ENCODE results near the gene CBX1.

Gene CBX1

GRCh38 chr17:48024149-48025039 is 76.9 kb downstream of the CBX1 start:
- no peak for DNase-seq

DNA sequence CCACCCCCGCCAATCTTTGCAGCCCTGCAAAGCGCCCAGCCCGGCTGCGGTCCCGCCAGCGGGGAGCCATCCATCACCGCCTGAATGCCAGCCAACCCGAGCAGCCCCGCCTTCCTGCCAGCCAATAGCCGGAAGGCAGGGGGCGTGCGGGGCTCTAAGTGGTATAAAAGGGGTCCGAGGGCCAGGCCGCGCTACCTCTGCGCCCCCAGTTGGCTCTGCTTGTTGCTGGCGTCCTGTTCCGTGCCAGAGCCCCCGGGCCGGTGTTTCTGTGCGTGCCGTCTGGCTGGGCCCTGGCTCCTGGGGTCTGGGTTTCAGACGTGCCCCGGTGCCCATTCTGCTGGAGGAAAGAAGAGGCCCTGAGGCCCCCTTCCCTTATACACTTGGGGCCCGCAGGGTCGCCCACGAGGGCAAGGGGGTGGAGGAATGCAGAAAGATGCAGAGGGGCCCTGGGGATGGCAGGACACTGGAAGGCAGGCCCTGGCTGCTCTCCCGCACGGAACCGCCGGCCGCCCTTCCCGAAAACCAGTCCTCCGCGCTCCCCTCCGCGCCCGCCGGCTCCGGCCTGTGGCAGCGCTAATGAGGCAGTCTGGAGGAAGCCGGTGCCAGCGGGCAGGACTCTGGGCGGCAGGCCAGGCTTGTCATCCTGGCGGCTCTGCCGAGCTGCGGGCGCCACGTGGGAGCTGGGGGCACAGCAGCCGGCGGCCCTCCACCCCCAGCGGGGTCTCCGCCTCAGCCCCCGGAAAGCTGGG is 77.7 kb downstream of the CBX1 start:
- DNase-seq: peak; percentile 84

DNA sequence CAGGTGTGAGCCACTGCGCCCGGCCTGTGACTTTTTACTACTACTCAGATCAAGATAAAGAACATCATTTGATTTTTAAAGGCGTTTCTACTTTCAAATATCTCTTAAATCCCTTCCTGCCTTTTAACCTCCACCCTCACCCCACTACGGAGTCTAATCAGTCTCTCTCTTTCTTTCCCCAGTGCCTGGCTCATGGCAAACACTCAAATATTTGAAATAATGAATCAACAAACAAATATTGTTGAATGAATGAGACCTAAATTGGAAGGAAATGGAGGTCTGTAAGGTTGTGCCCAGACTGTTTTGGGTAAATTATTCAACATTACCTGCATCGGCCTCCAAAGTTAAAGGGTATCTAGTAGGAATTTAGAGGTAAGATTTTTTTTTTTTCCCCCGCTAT is 78.4 kb downstream of the CBX1 start:
- no peak for DNase-seq

DNA sequence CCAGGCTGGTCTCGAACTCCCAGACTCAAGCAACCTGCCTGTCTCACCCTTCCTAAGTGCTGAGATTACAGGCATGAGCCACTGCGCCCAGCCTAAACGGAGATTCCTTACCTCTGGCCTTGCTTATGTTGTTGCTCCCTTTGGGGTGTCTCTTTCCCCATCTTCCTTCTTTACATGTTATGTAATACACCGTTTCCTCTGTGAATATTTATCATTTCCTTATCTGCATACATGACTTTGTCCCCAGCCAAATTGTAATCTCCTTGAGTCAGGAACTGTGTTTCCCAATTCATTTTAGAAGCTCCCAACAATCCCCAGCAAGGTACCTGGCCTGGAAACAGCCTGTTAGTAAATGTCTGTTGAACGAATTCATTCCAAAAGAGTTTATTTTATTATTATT is 79.3 kb downstream of the CBX1 start:
- DNase-seq: no peak
